Lower leg skin (tissue), 3 donors: ENCODE results near the gene MICAL2.

Experiments
- CTCF ChIP-seq, 3 donors: fragments of 450-650 bp; IDR thresholded peaks; one replicate each; pipeline ENCODE4 v1.5.1; 2016; ENCODE audit warnings: antibody characterized with exemption in 3 of 3, mild to moderate bottlenecking in 3 of 3, moderate library complexity in 2 of 3
- POLR2A ChIP-seq, 2 donors: fragments of 450-650 bp; IDR thresholded peaks; one replicate each; pipeline ENCODE4 v1.6.1; 2016 to 2017; ENCODE audit warnings: antibody characterized with exemption in 2 of 2, mild to moderate bottlenecking in 1 of 2, moderate library complexity in 1 of 2

- TF ChIP-seq CTCF (IDR thresholded peaks at IDR 0.05) (no peak), POLR2A (IDR thresholded peaks at IDR 0.05) (no peak)
Measured at GRCh38 chr11:12246989-12247388, 136.6 kb downstream of the MICAL2 start.
